ENCODE results near the gene FHIP1A.

Gene FHIP1A

DNA sequence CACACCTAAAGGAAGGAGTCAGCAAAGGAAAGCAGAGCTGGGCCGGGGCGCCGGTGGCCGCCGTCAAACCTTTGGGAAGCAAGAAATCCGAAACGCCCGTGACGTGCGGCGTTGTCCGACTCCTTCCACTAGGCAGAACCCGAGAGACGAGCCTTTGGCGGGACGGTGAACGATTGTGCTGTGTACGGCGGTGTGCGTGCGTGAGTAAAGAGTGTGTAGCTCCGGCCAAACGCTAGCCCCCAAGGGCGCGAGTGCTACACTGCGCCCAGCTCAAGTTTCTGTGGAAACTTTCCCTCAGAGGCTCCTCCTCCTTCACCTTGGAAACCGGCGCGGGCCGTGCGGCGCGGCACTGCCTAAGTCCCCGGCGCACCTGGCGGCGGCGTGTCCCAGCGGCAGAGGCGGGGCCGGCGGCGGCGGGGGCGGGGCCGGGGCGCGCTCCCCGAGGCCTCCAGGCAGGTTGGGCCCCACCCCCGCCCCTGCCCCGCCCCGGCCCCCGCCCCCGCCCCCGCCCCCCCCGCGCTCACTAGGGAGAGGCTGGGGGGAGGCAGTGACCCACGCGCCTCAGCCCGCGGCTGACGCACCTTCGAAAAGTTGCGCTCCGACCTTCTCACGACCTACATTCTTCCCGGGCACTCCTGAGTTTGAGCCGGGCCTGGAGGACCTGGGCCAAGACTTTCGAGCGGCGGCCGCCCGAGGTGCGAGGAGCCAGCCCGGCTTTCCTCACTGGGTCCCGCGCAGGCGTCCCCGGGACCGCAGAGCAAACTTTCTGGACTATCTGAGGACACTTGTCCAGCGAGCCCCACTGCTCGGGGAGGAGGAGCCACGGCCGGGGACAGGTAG, at the start of gene FHIP1A:
TSS of gene FHIP1A (plus strand) at position 547 of the 840 bp plus-strand sequence. CDS start 157,084 bp downstream, outside the sequence.
- TF ChIP-seq GATA2 (IDR thresholded peaks at IDR 0.05; ENCODE audit: low read depth, low read length) (no peak), GATA3 (IDR thresholded peaks at IDR 0.05; ENCODE audit: low read depth, low read length) (no peak)

DNA sequence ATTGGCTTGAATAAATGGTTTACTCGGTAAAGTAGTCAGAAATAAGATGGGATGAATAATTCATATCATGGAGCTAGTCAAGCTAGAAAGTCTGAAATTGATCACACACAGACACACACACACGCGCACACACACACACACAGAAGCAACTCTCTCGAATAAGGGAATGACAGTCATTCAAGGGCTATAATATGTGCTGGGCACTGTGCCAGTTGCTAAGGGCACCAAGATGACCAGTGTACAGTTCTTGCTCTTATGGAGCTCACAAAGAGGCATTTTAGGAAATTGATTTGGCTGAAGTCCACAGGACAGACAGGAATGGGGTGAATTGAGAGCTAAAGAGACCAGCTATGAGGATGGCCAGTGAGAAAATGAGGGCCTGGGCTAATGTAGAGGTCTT, 49.4 kb upstream of the FHIP1A start:
- no peak for TF ChIP-seq GATA3 (IDR thresholded peaks at IDR 0.05; ENCODE audit: low read depth, low read length)

DNA sequence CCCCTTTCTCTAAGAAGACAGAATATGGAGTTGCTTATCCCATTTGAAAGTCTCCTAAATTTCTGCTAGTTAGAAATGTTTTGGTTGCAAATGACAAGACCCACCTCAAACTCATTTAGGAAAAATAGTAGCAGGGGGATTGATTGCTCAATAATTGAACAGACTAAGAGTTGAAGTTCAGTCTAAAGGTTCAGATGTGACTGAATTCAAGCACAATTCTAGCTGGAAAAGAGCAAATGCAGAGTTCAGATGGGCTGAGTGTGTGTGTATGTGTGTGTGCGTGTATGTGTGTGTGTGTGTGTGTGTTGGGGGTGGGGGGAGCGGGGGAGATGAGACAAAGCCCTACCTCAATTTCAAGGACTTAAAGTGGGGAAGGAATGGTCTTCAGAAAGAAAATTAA, 47.9 kb upstream of the FHIP1A start:
- TF ChIP-seq GATA2 (IDR thresholded peaks at IDR 0.05; ENCODE audit: low read depth, low read length), result no peak
- TF ChIP-seq GATA3 (IDR thresholded peaks at IDR 0.05; ENCODE audit: low read depth, low read length), result no peak

DNA sequence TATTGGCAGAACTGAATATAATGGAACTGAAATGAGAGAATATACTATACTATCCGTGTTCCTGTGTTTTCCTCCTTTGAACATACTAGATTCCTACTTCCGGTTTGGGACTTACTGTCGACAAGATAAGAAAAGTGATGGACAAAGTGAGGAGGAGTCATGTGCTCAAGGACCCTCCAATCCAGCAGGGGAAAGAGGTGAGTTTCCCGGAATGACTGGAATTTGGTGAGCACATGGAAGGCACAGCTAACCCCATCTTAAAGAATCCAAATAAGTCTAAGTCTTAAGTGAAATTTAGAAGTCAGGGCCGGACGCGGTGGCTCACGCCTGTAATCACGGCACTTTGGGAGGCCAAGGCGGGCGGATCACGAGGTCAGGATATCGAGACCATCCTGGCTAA, 47.0 kb upstream of the FHIP1A start:
- TF ChIP-seq GATA3 (IDR thresholded peaks at IDR 0.05; ENCODE audit: low read depth, low read length) (no peak), GATA2 (IDR thresholded peaks at IDR 0.05; ENCODE audit: low read depth, low read length) (no peak)

DNA sequence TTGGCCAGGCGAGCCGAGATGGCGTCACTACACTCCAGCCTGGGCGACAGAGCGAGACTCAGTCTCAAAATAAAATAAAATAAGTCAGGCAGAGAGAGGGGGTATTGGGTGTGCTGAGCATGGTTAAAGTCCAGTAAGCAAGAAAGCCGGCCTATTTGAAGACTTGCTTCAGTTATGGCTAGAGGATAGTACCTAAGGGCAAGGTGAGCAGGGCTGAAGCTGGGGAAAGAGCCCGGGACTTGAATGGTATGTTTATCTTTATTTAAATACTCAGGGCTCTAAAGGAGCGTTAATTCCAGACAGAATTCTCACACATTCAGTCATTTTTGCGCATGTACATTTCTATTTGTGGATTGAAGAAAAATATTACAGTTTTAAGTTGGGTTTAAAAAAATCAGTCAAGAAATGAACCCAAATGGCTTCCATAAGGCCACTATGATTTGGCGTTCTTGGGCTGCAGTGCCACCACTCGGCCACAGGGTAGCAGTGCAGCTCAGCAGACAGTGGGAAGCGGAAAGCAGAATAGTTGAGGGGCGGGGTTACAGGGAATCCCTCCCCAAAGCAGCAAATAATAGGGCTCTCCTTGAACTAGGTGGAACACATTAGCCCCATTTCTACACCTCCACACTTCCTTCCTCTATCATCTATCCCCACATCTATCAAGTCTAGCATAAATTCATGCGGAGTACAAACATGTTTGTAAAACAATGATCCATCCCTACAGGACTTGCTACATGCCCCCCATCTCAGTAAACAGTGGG, 46.4 kb upstream of the FHIP1A start:
- TF ChIP-seq GATA3 (IDR thresholded peaks at IDR 0.05; ENCODE audit: low read depth, low read length), result no peak
- TF ChIP-seq GATA2 (IDR thresholded peaks at IDR 0.05; ENCODE audit: low read depth, low read length), result no peak

DNA sequence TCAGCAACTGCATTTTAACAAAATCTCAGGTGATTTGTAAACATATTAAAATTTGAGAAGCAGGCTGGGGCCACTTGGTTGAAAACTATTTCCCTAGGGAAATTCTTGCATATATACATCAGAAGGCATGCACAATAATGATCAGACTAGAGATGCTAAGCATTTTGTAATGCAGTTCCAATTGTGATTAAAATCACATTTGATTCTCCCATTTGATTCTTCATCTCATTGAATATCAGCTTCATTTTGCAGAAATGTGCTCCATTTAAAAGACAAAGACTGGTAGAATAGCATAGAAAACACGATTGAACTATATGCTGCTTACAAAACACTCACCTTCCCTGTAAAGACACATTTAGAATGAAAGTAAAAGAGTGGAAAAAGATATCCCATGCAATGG, 32.4 kb upstream of the FHIP1A start:
- no peak for TF ChIP-seq GATA2 (IDR thresholded peaks at IDR 0.05; ENCODE audit: low read depth, low read length)
- TF ChIP-seq GATA3 (IDR thresholded peaks at IDR 0.05; ENCODE audit: low read depth, low read length), result no peak

DNA sequence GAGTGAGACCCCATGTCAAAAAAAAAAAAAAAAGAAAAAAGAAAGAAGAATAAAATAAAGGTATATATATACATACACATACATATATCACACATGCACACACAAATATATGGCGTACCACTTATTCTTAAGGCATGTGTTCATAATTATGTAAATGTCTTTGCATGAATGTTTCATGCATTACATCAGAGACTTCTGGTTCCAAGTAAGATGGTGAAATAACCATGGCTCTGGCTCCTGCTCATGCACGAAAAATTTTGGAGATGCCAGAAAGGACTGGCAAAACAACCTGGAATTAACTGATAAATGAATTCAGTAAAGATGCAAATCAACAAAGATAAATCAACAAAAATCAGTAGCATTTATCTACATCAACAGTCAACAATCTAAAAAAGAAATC, 19.7 kb upstream of the FHIP1A start:
- TF ChIP-seq GATA3 (IDR thresholded peaks at IDR 0.05; ENCODE audit: low read depth, low read length) (no peak), GATA2 (IDR thresholded peaks at IDR 0.05; ENCODE audit: low read depth, low read length) (no peak)

DNA sequence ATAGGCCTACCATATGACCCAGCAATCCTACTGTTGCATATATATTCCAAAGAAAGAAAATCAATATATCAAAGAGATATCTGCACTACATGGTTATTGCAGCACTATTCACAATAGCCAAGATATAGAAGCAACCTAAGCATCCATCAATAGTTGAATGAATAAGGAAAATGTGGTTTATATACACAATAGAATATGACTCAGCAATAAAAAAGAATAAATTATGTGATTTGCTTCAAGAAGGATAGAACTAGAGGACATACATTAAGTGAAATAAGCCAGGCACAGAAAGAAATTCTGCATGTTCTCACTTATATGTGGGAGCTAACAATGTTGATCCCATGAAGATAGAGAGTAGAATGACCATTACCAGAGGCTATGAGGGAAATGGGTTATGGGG, 13.1 kb upstream of the FHIP1A start:
- TF ChIP-seq GATA3 (IDR thresholded peaks at IDR 0.05; ENCODE audit: low read depth, low read length), result no peak
- no peak for TF ChIP-seq GATA2 (IDR thresholded peaks at IDR 0.05; ENCODE audit: low read depth, low read length)

DNA sequence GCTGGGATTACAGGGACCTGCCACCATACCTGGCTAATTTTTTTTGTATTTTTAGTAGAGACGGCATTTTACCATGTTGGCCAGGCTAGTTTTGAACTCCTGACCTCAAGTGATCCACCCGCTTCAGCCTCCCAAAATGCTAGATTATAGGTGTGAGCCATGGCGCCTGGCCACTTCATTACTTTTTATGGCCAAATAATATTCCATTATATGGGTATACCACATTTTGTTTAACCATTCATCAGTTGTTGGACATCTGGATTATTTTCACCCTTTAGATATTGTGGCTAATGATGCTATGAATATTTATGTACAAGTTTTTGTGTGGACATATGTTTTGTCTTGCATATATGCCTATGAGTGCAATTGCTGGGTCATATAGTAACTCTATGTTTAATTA, 8.6 kb upstream of the FHIP1A start:
- no peak for TF ChIP-seq GATA3 (IDR thresholded peaks at IDR 0.05; ENCODE audit: low read depth, low read length)
- TF ChIP-seq GATA2 (IDR thresholded peaks at IDR 0.05; ENCODE audit: low read depth, low read length), result no peak

DNA sequence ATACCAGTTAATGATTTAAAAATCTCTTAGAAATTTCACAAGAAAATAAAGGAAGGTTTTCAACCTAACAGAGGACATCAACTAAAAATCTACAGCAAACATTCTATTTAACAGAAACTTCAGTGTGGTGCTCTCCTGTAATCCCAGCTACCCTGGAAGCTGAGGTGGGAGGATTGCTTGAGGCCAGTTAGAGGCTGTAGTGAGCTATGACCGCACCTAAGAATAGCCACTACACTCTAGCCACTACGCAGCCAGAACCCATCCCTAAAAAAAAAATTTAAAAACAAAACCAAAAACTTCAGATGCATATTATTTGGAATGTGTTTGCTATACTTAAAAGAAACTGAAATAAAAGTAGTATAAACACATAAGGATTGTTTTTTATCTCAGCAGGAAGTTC, 7.2 kb upstream of the FHIP1A start:
- TF ChIP-seq GATA2 (IDR thresholded peaks at IDR 0.05; ENCODE audit: low read depth, low read length) (no peak), GATA3 (IDR thresholded peaks at IDR 0.05; ENCODE audit: low read depth, low read length) (no peak)

DNA sequence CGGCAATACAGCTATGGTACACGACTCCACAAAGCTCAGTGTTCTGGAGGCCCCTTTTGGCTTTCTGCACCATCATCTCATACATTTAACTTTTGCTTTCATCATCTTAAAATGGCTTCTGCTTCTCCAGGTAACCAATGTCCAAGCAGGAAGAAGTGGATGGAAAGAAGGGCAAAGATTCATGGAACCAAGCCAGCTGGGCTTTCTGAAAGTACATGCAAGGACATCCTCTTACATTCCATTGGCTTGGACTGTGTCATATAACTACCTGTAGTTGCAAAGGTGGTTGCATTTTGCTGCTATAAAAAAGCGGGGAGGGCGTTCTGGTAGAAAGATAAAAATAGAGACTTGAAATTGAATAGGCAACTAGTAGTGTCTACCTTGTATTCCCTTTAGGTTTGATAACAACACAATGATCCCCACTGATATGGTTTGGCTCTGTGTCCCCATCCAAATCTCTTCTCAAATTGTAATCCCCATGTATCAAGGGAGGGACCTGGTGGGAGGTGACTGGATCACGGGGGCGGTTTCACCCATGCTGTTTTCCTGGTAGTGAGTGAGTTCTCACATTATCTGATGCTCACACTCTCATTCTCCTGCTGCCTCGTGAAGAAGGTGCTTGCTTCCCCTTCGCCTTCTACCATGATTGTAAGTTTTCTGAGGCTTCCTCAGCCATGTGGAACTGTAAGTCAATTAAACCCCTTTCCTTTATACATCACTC, 6.7 kb upstream of the FHIP1A start:
- TF ChIP-seq GATA2 (IDR thresholded peaks at IDR 0.05; ENCODE audit: low read depth, low read length), result no peak
- TF ChIP-seq GATA3 (IDR thresholded peaks at IDR 0.05; ENCODE audit: low read depth, low read length), result no peak

DNA sequence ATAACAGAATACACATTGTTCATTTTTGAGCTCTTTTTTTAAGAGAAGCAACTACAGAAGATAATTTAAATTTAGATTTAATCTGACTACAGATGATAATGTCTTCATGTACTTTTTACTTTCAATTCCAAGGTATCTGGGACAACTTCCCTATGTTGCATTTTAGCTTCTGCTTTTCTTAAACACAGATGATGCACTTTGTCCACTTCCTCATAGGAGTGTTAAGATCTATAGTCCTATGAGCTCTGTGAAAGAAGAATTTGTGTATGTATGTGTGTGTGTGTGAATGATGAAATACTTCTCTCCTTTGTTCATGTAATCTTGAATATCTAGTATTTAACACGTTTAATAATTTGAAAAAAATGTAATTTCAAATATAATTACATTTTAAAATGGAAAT, 5.3 kb upstream of the FHIP1A start:
- TF ChIP-seq GATA2 (IDR thresholded peaks at IDR 0.05; ENCODE audit: low read depth, low read length), result no peak
- no peak for TF ChIP-seq GATA3 (IDR thresholded peaks at IDR 0.05; ENCODE audit: low read depth, low read length)

DNA sequence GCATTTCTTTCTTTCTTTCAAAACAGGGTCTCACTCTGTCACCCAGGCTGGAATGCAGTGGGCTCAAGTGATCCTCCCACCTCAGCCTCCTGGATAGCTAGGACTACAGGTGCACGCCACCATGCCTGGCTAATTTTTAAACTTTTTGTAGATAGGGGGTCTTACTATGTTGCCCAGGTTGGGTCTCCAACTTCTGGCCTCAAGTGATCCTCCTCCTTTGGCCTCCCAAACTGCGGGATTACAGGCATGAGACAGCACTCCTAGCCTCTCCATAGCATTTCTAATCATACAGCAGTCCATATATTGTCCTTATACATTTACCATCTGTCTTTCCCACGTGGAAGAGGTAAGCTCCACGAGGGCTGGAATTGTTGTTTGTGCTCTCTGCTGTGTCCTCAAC, 2.0 kb upstream of the FHIP1A start:
- TF ChIP-seq GATA2 (IDR thresholded peaks at IDR 0.05; ENCODE audit: low read depth, low read length), result no peak
- TF ChIP-seq GATA3 (IDR thresholded peaks at IDR 0.05; ENCODE audit: low read depth, low read length), result no peak

Measured in SH-SY5Y (cell line).